CD4-positive, alpha-beta T cell treated with Interleukin-15 for 1 hour (primary cell): ENCODE measurements around the gene GCSAML.

Source experiments
- DNase-seq: peaks from one replicate; pipeline ENCODE4 v3.0.0-alpha.2; 2020

GCSAML gene

DNA sequence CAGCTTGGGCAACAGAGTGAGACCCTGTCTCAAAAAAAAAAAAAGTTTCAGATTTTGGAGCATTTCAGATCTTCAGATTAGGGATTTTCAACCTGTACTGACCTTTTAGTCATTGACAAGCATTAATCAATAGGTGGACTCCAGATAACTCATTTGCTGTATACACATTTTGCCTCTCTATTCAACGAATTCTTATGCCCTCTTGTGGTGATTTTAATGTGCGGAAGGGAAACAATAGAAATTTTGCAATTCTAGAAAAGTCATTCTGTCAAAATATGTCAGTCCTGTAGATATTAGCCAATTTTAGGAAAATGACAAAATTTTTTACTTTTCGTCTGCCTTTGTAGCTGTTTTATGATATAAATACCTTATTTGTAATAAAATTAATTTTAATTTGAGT lies 27.6 kb downstream of the GCSAML start:
- DNase-seq, result no peak

- no peak for DNase-seq
These were observed 30.1 kb downstream of the GCSAML start for GRCh38 chr1:247578946-247579460.

- DNase-seq, result no peak
These were observed 39.1 kb downstream of the GCSAML start, which contains the start of gene OR2G2 for GRCh38 chr1:247588060-247588459. Gene OR2G2, plus strand, starts transcription at chr1:247588360. Its CDS starts 0 bp downstream, at chr1:247588360.

DNA sequence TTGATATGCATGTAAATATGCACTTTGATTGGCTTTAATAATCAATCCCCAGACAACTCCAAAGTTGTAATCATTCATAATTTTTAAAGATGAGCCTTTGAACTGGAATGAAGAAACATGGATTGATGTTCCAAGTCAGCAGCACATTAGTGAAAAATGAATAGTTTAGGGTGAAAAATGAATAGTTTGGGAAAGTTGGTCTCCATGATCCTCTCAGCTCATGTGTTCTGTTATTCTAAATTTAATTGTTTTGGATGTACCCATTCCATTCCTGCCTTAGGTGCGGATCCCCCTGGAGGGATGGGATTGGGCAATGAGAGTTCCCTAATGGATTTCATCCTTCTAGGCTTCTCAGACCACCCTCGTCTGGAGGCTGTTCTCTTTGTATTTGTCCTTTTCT lies 56.4 kb downstream of the GCSAML start, which contains the start of gene OR2G3:
TSS of gene OR2G3 (plus strand) at position 301 of the 400 bp plus-strand sequence. CDS start at position 301, 0 bp downstream.
- DNase-seq, result no peak

DNA sequence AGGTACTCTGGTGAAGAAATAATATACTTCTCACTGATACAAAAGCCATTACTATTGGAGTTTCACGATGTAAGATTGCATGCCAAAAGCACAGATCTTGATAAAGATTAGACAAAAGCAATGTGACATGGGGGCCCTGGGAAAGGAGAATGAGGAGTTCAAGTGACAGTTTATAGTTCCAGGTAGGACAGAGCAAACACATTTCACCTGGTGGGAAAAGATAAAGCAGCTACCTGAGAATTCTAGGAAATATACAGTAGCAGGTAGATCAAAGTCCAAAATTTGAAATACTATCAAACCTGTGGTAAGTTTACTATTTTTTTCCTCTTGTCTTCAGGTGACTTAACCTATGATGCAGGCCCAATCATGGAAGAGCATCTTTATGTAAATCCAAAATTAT lies 64.5 kb downstream of the GCSAML start:
- no peak for DNase-seq

DNA sequence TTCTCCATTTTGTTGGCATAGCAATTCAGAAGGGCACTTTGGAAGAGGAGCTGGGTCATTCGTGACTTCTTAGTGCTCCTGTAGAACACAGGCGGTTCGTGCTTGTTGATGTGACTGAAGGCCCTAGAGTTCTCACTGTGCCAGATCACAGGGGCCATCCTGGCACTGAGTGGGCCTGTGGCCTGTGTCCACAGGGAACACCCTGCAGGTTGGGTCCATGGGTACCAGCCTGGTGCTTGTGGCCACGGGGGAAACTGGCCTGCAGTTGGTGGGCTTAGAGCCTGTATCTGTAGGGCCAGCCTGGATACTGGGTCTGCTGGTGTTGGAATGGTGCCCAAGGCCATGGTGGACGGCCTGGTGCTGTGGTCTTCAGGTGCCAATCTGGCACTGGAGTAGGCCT lies 65.7 kb downstream of the GCSAML start:
- no peak for DNase-seq
